Measurements from ENCODE around the gene BCOR.

The BCOR gene

GRCh38 chrX:40061871-40062524 is 35.8 kb downstream of the BCOR start:
- no peak for DNase-seq

- no peak for DNase-seq
Measured at GRCh38 chrX:40061005-40061404, 36.8 kb downstream of the BCOR start.

GRCh38 chrX:40060356-40060845 is 37.4 kb downstream of the BCOR start:
- DNase-seq, result no peak

GRCh38 chrX:40058719-40059118 is 39.0 kb downstream of the BCOR start:
- DNase-seq, result no peak

- no peak for DNase-seq
Measured at GRCh38 chrX:40057405-40057804, 40.4 kb downstream of the BCOR start.

GRCh38 chrX:40056420-40056819 is 41.3 kb downstream of the BCOR start:
- no peak for DNase-seq

GRCh38 chrX:40055495-40055894 is 42.3 kb downstream of the BCOR start:
- DNase-seq, result no peak

GRCh38 chrX:40054793-40055192 is 43.0 kb downstream of the BCOR start:
- no peak for DNase-seq

GRCh38 chrX:40050532-40050931 is 47.2 kb downstream of the BCOR start:
- DNase-seq, result no peak

- no peak for DNase-seq
Measured at GRCh38 chrX:40049084-40049641, 48.6 kb downstream of the BCOR start.

GRCh38 chrX:40047485-40047884 is 50.3 kb downstream of the BCOR start:
- DNase-seq, result no peak

- DNase-seq, result no peak
Measured at GRCh38 chrX:40043895-40044294, 53.9 kb downstream of the BCOR start.

- DNase-seq, result no peak
Measured at GRCh38 chrX:40041915-40042314, 55.8 kb downstream of the BCOR start.

GRCh38 chrX:40040686-40041461 is 56.9 kb downstream of the BCOR start:
- no peak for DNase-seq

GRCh38 chrX:40039887-40040286 is 57.9 kb downstream of the BCOR start:
- no peak for DNase-seq

- no peak for DNase-seq
Measured at GRCh38 chrX:40037367-40037766, 60.4 kb downstream of the BCOR start.

GRCh38 chrX:40035726-40036125 is 62.0 kb downstream of the BCOR start:
- no peak for DNase-seq

- DNase-seq, result no peak
Measured at GRCh38 chrX:40031911-40032310, 65.8 kb downstream of the BCOR start.

GRCh38 chrX:40030205-40030604 is 67.6 kb downstream of the BCOR start:
- no peak for DNase-seq

GRCh38 chrX:40022421-40022820 is 75.3 kb downstream of the BCOR start:
- no peak for DNase-seq

- no peak for DNase-seq
Measured at GRCh38 chrX:40021647-40022046, 76.1 kb downstream of the BCOR start.

GRCh38 chrX:40019541-40019940 is 78.2 kb downstream of the BCOR start:
- DNase-seq, result no peak

GRCh38 chrX:40018041-40018440 is 79.7 kb downstream of the BCOR start:
- DNase-seq, result no peak

- no peak for DNase-seq
Measured at GRCh38 chrX:40016749-40017148, 81.0 kb downstream of the BCOR start.

All from NCI-H2227 treated with DMSO at 0.1 percent for 48 hours (cell line).